AG09309 (cell line): Measurements from ENCODE around the gene THOC5.

Experiments used
- DNase-seq: peaks from one replicate; pipeline ENCODE4 v3.0.0-alpha.2; 2010; ENCODE audit warnings: low read depth
- H3K4me3 ChIP-seq: 2 replicates; pipeline ENCODE4 v1.5.1; 2011; ENCODE audit warnings: mild to moderate bottlenecking, low read depth, low read length, moderate library complexity; ENCODE audit not compliant: control insufficient read depth
- CTCF ChIP-seq: IDR thresholded peaks from 2 replicates; pipeline ENCODE4 v1.5.1; 2011; ENCODE audit warnings: mild to moderate bottlenecking, low read depth, low read length, inconsistent platforms; ENCODE audit not compliant: insufficient read depth, control insufficient read depth; ENCODE audit errors: missing control alignments

Gene THOC5

DNA sequence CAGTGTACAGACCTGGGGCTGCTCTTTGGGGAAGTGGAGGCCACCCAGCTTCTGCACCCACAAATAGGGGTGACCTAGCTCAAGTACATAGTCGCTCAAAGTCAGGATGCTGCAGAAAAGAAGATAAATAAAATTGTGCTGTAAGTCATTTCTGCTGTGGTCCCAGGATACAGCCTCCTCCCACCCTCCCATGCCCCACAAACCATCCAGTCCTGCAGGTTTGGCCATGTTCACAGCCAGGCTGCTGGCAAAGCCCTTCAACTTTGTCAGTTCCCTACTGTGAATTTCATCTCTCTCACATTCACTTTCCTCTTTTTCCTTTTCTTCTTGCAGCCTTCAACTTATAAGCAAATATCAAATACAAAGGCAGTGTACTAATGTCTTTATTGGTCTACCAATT is 33.6 kb downstream of the THOC5 start:
- no peak for TF ChIP-seq CTCF
- no peak overlapping the region for H3K4me3 ChIP-seq
- no peak for DNase-seq

GRCh38 chr22:29518427-29518826 is 35.1 kb downstream of the THOC5 start:
- no peak for TF ChIP-seq CTCF
- no peak for DNase-seq
- H3K4me3 ChIP-seq: no peak overlapping the region

GRCh38 chr22:29517215-29517908 is 36.2 kb downstream of the THOC5 start:
- no peak for TF ChIP-seq CTCF
- no peak for DNase-seq
- H3K4me3 ChIP-seq: no peak overlapping the region

DNA sequence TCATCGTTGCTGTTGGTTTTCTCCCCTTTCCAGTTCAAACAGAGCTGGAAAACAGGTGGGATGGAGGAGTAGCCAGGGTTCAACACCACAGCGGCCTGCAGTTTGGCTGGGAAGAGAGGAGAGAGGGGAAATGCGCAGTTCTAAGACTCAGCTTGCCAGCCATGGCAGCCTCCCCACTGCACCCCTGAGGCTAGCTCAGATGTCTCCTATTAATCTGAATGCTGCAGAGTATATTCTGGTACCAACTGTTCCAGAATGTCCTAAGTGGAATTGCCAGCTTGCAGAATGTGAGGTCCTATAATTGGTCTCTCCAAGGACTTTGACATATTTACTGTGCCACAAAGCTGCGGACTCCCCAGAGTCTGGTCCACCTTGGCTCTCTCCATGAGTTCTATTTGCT is 41.5 kb downstream of the THOC5 start:
- no peak overlapping the region for H3K4me3 ChIP-seq
- no peak for TF ChIP-seq CTCF
- DNase-seq: no peak

GRCh38 chr22:29511126-29511862 is 42.3 kb downstream of the THOC5 start:
- no peak for DNase-seq
- no peak for TF ChIP-seq CTCF
- no peak overlapping the region for H3K4me3 ChIP-seq

- TF ChIP-seq CTCF: no peak
- no peak overlapping the region for H3K4me3 ChIP-seq
- no peak for DNase-seq
These were observed 43.0 kb downstream of the THOC5 start for GRCh38 chr22:29510542-29510941.
